PC-3 (cell line): ENCODE data around the gene DROSHA.

ENCODE experiments used
- CTCF ChIP-seq: fragments of 300-600 bp; sonication (generic); conservative IDR thresholded peaks from 2 replicates; pipeline ENCODE4 v1.5.1; 2017; ENCODE audit warnings: antibody characterized with exemption, low read depth, mild to moderate bottlenecking, low read length
- EZH2 ChIP-seq: fragments of 300-600 bp; sonication (generic); IDR thresholded peaks from one replicate; pipeline ENCODE4 v1.6.1; 2017; ENCODE audit warnings: antibody characterized with exemption, mild to moderate bottlenecking, low read length; ENCODE audit not compliant: unreplicated experiment

GRCh38 chr5:31452314-31452713 is 79.6 kb downstream of the DROSHA start:
- TF ChIP-seq CTCF (no peak), EZH2 (no peak)
